Non-pigmented ciliary epithelial cell (primary cell): ENCODE data around the gene SWT1.

ENCODE experiments used
- DNase-seq: peaks from one replicate; pipeline ENCODE4 v3.0.0-alpha.2; 2010; ENCODE audit warnings: low read depth

Gene SWT1, protein sequence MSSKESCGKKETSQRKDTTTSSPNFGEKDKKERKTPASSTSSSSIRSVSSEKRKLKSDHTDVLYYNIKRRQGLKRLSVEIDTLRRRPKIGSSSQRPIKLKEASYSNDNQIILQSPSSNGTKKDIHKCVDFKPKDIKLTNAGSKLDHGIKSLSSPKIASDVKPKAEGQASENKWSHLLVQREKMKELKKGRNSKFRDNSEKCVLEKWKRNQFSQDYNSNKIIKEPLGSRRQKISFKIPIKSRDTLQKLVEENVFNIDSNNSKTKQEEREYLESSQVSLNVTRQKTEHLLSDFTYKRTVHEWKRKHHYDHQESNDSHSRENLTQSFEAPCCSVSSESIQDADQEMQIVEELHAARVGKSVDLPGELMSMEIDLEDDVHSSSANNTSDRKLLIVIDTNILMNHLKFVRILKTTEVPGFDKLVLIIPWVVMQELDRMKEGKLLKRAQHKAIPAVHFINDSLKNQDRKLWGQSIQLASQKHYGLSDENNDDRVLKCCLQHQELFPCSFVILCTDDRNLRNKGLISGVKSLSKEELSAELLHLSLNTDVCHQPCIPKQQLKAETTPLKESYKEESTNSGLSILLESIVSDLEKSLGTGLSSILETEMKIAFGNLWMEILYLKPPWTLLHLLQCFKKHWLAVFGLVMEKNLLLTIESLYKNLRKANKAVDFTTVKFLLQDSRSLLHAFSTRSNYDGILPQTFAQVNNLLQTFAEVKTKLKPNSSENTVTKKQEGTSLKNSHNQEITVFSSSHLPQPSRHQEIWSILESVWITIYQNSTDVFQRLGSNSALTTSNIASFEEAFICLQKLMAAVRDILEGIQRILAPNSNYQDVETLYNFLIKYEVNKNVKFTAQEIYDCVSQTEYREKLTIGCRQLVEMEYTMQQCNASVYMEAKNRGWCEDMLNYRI

GRCh38 chr1:185156854-185157598, at the start of gene SWT1, which contains the start of gene TRMT1L:
TSS of gene SWT1 (plus strand) at chr1:185157167. CDS start at chr1:185160842, 3,675 bp downstream.
TSS of gene TRMT1L (minus strand) at chr1:185156953. CDS start at chr1:185156712, 241 bp downstream.
- peak; percentile 97 for DNase-seq

DNA sequence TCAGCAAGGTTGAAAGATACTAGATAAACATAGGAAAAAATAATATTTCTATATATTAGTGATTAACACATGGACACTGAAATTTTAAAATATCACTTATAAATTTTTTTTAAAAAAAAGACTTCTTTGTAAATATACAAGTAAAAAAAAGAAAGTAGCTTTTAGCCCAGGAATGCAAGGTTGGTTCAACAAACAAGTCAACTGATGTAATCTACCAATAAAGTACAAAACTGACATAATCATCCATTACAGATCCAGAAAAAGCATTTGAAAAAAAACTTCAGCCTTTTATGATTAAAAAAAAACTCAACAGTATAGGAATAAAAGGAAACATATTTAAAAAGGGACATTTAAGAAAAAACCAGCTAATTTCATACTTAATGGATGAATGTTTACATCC, 48.6 kb upstream of the SWT1 start:
- DNase-seq: no peak

GRCh38 chr1:185110145-185110544, 46.8 kb upstream of the SWT1 start:
- no peak for DNase-seq

DNA sequence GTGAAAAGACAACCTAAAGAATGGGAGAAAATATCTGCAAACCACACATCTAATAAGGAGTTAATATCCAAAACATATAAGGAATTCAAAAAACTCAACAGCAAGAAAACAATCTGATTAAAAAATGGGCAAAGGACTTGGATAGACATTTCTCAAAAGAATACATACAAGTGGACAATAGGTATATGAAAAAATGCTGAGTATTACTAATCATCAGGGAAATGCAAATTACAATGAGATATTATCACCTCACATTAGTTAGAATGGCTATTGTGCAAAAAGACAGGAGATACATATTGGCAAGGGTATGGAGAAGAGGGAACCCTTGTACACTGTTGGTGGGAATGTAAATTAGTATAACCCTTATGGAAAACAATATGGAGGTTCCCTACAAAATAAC, 45.1 kb upstream of the SWT1 start:
- DNase-seq: no peak

DNA sequence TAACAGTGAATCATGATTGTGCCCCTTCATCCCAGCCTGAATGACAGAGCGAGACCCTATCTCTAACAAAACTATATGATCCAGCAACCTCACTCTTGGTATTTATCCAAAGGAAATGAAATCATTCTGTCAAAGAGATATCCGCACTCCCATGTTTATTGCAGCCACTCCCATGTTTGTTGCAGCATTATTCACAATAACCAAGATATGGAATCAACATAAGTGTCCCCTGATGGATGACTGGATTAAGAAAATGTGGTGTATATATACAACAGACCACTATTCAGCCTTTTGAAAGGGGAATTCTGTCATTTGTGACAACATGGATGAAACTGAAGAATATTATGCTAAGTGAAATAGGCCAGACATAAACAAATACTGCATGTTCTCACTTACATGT, 44.6 kb upstream of the SWT1 start:
- DNase-seq: no peak

DNA sequence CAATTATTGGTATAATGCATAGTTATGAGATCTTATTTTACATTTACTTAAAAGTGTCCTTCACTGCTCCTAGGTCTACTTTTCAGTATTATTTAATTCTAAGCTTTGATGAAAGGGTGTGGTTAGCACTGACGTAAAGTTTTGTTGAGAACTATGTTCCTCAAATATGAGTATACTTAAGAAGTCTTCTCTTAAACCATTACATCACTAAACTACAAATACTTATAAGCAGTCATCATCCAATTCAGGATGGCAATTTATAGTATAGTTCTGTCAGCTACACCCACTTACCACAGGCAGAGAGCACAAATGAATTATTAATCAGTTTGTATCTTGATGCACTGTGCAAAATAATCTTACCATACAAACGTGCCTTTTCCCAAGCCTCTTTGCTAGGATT, 27.3 kb upstream of the SWT1 start:
- DNase-seq: no peak

DNA sequence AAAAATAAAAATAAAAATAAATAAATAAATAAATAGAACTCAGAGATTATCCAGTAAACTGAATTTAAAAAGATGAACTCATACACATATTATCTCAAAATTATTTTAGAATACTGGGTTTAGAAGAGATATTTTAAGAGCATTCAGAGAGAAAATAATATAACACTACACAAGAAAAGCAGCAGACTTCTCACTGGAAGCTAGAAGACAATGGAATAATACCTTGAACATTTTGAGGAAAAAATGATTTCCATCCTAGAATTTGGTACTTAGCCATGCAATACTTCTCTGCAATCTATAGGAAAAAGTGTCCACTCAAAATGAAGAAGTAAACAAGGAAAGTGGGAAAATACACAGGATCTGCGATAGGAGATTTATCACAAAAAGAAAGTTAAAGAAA, 24.4 kb upstream of the SWT1 start:
- no peak for DNase-seq

DNA sequence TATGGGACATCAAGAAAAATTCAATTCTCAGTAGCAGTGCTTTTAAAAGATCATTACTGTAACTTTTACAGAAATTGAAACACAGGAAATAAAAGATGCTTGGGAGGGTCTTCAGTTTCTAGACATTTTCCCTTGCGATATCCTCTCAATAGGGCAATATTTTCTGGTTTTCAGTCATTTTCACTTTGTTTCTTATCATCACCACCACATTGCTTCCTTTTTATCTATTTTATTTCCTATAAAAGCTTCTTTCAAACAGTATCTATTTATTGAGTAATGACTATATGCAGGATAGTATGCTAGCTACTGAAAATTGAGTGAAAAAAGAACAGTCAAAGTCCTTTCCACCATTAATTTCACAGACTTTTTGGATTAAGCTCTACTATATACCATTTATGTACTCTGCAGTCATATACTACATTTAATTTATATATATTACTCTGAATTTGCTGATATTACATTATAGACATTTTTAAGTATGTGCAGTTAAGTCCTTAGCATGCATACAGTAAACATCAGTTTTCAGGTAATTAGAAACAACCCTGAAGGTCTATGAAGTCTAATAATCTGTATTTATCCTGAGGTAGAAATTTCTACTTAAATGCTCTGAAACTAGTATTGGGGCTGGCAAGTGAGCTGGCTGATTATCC, 18.9 kb upstream of the SWT1 start:
- no peak for DNase-seq

- no peak for DNase-seq
Observed at GRCh38 chr1:185139246-185139645, 17.7 kb upstream of the SWT1 start.

- DNase-seq: no peak
Observed at GRCh38 chr1:185144233-185144632, 12.7 kb upstream of the SWT1 start.

DNA sequence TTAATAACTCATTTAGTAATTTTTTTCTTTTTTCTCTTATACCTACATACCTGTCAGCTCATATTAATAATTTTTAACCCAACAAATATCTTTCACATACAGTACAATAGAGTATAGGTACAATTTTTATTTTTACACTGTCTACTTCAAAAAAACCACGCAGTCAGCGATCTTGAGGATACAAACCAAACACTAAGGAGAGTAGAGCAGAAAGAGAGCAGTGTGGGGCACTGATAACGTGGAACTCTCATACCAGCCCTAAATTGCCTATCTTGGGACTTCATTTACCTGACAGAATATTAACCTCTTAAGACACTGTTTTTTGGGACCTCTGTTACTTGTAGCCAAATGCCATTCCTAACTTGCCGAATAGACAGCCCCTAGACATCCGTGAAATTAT, 5.8 kb upstream of the SWT1 start:
- no peak for DNase-seq

- no peak for DNase-seq
Observed at GRCh38 chr1:185152187-185152767, 4.7 kb upstream of the SWT1 start.

- DNase-seq: no peak
Observed at GRCh38 chr1:185154912-185155513, 2.0 kb upstream of the SWT1 start.

GRCh38 chr1:185155600-185156287, 1.2 kb upstream of the SWT1 start:
- DNase-seq: no peak

DNA sequence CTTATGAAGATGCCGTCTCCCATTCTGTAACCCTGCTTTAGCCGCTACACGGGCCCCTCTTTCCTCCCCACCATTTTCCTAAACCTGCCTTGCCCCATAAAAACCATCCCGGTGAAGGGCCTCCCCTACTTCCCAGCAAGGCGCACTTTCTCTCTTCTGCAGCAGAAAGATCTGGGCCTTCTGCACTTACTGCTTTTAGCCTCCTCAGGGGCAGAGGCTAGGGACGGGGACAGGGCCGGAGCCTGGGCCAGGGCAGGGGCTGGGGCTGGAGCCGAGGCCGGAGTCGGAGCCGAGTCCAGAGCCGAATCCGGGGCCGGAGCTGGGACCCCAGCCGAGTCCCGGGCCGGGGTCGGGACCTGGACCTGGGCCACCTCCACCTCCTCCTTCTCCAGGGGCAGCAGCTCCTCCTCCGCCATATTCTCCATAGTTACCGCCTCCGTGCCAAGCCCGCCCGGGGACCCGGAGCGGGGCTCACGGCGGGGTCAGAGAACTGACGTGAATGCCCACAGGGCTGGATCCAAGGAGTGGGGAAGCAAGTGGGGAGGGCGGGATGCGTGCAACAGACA, 596 bp upstream of the SWT1 start:
- no peak for DNase-seq

DNA sequence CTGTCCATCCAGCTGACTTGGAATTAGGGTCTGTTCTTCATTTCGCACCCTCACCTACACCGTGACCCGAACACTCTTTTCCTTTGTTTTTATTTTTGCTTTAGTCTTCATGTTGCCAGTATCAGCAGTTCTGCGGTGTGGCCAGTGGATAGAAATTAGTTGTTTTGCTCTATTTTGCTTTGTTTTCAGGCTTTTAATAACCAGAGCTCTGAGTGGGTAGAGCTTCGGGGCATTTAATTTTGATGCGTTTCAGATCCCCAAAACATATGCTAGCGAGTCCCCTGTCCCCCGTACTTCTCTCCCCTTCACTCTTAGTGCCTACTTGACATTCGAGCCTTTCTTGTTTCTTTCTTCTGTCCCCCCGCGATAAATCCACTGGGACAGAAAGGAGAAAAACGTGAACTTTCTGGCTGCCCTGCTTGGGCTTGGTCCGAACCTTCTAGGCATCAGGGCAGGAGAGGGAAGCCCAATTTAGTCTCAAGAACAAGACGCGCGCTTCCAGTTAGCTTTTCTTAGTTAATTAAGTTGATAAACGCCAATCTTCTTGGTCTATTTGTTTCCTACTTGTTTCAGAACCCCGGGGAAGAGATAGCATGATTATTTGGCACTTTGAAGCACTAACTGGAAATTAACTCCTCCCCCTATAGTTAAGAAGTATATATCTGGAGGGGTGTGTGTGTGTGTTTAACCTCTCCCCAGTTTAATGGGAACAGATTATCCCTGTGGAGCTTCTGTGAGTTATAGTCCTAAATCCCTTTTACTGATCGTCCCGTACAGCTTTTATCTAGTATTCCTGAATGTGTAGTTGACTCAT, 839 bp downstream of the SWT1 start:
- no peak for DNase-seq

GRCh38 chr1:185158800-185159199, 1.8 kb downstream of the SWT1 start:
- DNase-seq: no peak

GRCh38 chr1:185159966-185160365, 3.0 kb downstream of the SWT1 start:
- no peak for DNase-seq

DNA sequence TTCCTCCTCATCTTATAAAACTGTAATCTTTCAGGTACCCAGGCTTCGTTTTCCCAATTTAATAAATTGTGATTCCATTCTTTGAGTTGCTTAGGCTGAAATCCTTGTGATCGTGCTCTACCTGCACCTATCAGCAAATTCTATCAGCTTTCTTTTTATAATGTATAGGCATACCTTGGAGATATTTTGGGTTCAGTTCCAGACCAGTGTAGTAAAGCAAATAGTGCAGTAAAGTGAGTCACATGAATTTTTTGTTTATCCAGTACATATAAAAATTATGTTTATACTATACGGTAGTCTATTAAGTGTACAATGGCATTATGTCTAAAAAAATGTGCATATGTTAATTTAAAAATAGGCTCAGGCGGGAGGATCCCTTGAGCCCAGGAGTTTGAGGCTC, 5.5 kb downstream of the SWT1 start:
- no peak for DNase-seq
